HEK293T (cell line): ENCODE data around the gene KIF5A.

Source experiments
- CTCF ChIA-PET: fragments of 350-600 bp; formaldehyde crosslinking; extraction: SDS; loops from one replicate; lab custom pipeline; 2021; ENCODE audit warnings: antibody characterized with exemption, inconsistent platforms; lab: Yijun Ruan, JAX
- POLR2A ChIA-PET: fragments of 350-600 bp; formaldehyde crosslinking; extraction: SDS; loops from one replicate; lab custom pipeline; 2020; ENCODE audit warnings: antibody characterized with exemption, inconsistent platforms; lab: Yijun Ruan, JAX
- DNase-seq: peaks from one replicate; pipeline ENCODE4 v3.0.0; 2012; ENCODE audit warnings: mixed read lengths; ENCODE audit errors: extremely low spot score
- ARNT ChIP-seq: fragments of 450-650 bp; IDR thresholded peaks from 2 replicates; pipeline ENCODE4 v1.6.1; 2017; ENCODE audit warnings: mild to moderate bottlenecking
- BHLHE40 ChIP-seq: fragments of 450-650 bp; IDR thresholded peaks from 2 replicates; pipeline ENCODE4 v1.6.1; 2016; ENCODE audit warnings: mild to moderate bottlenecking, moderate library complexity, borderline replicate concordance
- CTBP1 ChIP-seq: fragments of 450-650 bp; IDR thresholded peaks from 2 replicates; pipeline ENCODE4 v1.6.1; 2016; ENCODE audit warnings: borderline replicate concordance
- ELF4 ChIP-seq: fragments of 450-650 bp; IDR thresholded peaks from 2 replicates; pipeline ENCODE4 v1.6.1; 2017; ENCODE audit warnings: antibody characterized with exemption
- FOXA1 ChIP-seq: fragments of 450-650 bp; IDR thresholded peaks from 2 replicates; pipeline ENCODE4 v1.6.1; 2016; ENCODE audit warnings: mild to moderate bottlenecking
- FOXK2 ChIP-seq: fragments of 450-650 bp; IDR thresholded peaks from 2 replicates; pipeline ENCODE4 v1.6.1; 2016; ENCODE audit warnings: mild to moderate bottlenecking
- FOXM1 ChIP-seq: fragments of 450-650 bp; IDR thresholded peaks from 2 replicates; pipeline ENCODE4 v1.6.1; 2017; ENCODE audit warnings: mild to moderate bottlenecking, borderline replicate concordance
- HDGF ChIP-seq: fragments of 450-650 bp; IDR thresholded peaks from 2 replicates; pipeline ENCODE4 v1.6.1; 2017; ENCODE audit warnings: antibody characterized with exemption, borderline replicate concordance
- L3MBTL2 ChIP-seq: fragments of 450-650 bp; conservative IDR thresholded peaks from 2 replicates; pipeline ENCODE4 v1.6.1; 2016; ENCODE audit warnings: mild to moderate bottlenecking
- LEF1 ChIP-seq: fragments of 450-650 bp; IDR thresholded peaks from 2 replicates; pipeline ENCODE4 v1.6.1; 2017; ENCODE audit warnings: mild to moderate bottlenecking, borderline replicate concordance
- NFRKB ChIP-seq: fragments of 450-650 bp; IDR thresholded peaks from 2 replicates; pipeline ENCODE4 v1.6.1; 2016; ENCODE audit warnings: mild to moderate bottlenecking, moderate library complexity
- SP1 ChIP-seq: fragments of 450-650 bp; IDR thresholded peaks from 2 replicates; pipeline ENCODE4 v1.6.1; 2017
- SUZ12 ChIP-seq: fragments of 450-650 bp; IDR thresholded peaks from 2 replicates; pipeline ENCODE4 v1.6.1; 2016; ENCODE audit warnings: mild to moderate bottlenecking
- TARDBP ChIP-seq: fragments of 450-650 bp; IDR thresholded peaks from 2 replicates; pipeline ENCODE4 v1.6.1; 2016
- ZNF384 ChIP-seq: fragments of 450-650 bp; IDR thresholded peaks from 2 replicates; pipeline ENCODE4 v1.6.1; 2016
- TF ChIP-seq, protein P1 (sequence below): fragments of 450-650 bp; IDR thresholded peaks from 2 replicates; pipeline ENCODE4 v1.6.1; 2016

The KIF5A gene

DNA sequence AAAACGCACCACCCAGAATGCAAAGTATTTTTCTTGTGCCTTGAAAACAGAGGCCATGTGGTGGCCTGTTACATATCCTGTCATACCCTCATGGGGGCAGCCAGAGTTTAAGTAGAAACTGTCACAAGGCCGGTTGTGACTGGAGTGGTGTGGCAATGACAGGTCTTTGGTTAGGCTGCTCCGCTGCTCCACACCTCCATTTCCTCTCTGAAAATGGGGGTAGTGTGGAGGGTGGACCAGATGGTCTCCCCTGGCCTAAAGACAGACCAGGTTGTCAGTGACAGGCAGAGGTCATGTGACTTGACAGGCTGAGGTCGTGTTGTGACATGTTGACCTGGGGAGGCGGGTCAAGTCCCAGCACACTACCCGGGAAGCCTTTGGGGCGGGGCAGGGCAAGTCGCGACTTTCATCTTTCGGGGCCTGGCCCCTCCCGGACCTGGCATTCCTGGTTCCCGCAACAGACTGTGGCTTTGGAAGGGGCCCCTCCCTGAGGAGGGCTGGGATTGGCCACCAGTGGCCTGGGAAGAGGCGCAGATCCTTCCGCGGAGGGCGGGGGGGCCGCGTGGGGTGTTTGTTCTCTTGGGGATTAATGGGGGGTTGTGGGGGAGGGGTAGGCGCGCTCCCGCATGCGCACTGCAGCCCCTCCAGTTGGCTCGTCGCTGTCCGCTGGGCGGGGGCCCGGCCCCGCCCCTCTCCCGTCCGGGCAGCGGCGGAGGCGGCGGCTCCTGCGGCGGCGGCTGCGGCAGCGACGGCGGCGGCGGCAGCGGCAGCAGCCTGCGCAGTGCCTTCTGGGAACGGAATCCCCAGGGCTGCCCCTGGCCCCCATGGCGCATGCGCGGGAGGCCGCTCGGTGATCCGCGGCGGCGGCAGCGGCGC, 27.6 kb upstream of the KIF5A start, which contains the start of gene MBD6:
MBD6 (plus strand) TSS at position 814 of the 876 bp plus-strand sequence. CDS start 1,480 bp downstream, outside the sequence.
- CTCF ChIA-PET: no interaction called here
- TF ChIP-seq L3MBTL2 (peak; percentile 31; the same call in 1 of the 2 replicates), FOXA1 (no peak), SP1 (no peak)
- POLR2A ChIA-PET: no interaction called here
- DNase-seq: peak; percentile 92

DNA sequence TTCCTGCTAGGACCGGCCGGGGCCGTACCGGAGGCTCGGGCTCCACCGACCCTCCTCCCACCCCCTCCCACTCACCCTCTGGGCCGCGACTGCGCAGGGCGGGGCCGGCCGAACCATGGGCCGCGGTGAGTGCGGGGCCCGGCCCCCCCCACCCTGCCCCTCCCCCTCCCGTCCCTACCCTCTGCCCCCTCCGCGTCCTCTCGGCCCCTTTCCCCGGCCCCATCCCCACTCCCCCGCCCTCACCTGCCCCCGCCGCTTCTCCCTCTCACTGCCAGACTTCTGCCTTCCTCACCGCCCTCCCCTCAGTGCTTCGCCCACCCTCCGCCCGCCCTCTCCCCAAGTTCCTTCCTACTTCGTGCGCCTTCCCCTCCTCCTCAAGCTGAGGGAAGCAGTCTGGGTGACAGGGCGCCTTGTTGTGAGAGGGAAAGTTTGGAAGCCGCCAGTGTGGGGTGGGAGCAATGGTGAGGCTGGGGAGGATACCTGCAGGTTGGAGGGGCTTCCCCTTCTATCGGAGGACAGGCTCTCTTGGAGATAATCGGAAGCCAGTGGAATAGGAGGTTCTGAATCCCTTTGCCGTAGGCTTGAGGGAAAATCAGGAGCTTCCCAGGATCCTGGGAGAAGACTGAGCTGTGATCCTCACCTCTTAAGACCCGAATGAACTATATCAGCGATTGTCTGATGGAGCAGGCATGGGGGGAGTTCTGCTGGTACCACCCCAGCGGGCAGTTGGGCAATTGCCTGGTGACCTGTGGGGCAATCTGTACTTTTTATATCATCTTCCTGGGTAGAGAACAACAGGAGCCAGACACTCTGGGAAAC, 26.7 kb upstream of the KIF5A start:
- ChIA-PET CTCF (no interaction called here), POLR2A (interaction anchor here (0.8 to 1.9 kb wide), 4 partner anchors 9 to 64 kb away, joined by 3 to 12 read pairs (median 4); no protein-coding TSS in a partner anchor)
- DNase-seq: peak; percentile 56
- TF ChIP-seq ZNF384: no peak

DNA sequence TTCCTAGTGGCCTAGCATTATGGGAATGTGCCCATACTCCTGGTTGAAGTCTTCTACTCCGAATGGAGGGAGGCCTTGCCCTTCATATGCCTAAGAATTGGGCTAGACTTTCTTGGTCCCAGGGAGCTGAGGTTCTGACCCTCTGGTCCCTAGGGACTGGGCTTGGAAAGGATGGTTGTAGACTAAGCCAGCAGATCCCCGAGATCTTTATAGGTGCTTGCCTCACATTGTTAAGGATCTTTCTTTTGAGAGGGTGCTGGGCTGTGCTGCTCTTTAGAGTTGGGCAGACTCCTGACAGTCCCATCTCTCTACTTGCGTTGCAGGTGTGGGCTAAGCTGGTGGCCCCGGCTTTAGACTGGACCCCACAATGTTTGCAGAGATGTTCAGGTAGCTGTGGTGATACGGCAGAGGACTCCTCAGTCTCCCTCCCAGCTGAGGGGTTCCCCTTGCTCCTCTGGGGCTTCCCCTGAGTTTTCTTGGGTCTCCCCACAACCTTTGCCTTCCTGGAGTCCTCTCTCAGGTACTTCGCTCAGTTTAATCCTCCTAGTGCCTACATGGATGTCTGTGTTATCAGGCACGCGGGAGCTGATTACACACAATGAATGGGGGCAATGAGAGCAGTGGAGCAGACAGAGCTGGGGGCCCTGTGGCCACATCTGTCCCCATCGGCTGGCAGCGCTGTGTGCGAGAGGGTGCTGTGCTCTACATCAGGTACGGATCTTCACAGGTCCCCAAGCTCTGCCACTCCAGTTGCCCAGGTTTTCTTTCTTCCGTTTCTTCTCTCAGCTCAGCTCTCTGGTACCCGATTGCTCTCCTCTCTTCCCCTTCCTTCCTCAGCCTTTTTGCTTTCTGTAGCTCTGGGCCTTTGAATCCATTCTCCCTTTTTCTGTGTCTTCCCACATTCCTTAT, 25.9 kb upstream of the KIF5A start:
- TF ChIP-seq NFRKB: no peak
- no peak for DNase-seq
- ChIA-PET POLR2A (interaction anchor here (0.8 to 1.9 kb wide), 7 partner anchors 9 to 65 kb away, joined by 3 to 12 read pairs (median 4); no protein-coding TSS in a partner anchor), CTCF (interaction anchor here (1.4 kb wide), 1 partner anchor 59 kb away, joined by 4 read pairs; no protein-coding TSS in a partner anchor)

DNA sequence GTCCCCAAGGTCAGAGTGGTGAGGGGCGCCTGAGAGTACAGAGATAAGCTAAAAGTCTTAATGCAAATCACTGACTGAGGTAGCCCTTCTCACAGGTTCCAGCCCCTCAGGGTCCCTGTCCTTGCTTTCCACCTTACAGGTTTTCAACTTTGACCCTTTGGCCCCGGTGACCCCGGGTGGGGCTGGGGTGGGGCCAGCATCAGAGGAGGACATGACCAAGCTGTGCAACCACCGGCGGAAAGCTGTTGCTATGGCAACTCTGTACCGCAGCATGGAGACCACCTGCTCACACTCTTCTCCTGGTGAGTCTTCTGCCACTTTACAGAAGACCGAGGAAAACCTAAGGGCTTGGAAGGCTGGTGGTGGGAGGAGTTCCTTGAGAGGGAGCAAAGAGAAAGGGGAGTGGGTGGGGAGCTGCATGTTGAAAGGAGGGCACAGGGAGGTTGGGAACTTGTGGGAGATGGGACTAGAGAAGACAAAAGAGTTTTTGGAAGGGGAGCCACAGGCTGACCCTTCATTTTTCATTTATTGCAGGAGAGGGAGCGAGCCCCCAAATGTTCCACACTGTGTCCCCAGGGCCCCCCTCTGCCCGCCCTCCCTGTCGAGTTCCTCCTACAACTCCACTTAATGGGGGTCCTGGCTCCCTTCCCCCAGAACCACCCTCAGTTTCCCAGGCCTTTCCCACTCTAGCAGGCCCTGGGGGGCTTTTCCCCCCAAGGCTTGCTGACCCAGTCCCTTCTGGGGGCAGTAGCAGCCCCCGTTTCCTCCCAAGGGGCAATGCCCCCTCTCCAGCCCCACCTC, 24.8 kb upstream of the KIF5A start:
- CTCF ChIA-PET: interaction anchor here (1.4 kb wide), 1 partner anchor 58 kb away, joined by 4 read pairs; no protein-coding TSS in a partner anchor

DNA sequence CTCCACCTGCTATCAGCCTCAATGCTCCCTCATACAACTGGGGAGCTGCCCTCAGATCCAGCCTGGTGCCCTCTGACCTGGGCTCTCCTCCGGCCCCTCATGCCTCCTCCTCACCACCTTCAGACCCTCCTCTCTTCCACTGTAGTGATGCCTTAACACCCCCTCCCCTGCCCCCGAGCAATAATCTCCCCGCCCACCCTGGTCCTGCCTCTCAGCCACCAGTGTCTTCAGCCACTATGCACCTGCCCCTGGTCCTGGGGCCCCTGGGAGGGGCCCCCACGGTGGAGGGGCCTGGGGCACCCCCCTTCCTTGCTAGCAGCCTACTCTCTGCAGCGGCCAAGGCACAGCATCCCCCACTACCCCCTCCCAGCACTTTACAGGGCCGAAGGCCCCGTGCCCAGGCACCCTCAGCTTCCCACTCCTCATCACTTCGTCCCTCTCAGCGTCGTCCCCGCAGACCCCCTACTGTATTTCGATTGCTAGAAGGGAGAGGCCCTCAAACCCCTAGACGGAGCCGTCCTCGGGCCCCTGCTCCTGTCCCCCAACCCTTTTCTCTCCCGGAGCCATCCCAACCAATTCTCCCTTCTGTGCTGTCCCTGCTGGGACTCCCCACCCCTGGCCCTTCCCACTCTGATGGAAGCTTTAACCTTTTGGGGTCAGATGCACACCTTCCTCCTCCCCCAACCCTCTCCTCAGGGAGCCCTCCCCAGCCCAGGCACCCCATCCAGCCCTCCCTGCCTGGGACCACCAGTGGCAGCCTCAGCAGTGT, 24.0 kb upstream of the KIF5A start:
- ChIA-PET POLR2A (interaction anchor here (0.6 to 1.1 kb wide), 2 partner anchors 10 to 70 kb away, joined by 3 read pairs; partner anchors contain the start of gene INHBE), CTCF (no interaction called here)
- no peak for TF ChIP-seq L3MBTL2
- no peak for TF ChIP-seq BHLHE40
- TF ChIP-seq ARNT: no peak
- TF ChIP-seq NFRKB: no peak
- no peak for TF ChIP-seq HDGF
- no peak for TF ChIP-seq TARDBP
- DNase-seq: no peak

More for the DNA sequence above, 24.8 kb upstream of the KIF5A start:
- no peak for TF ChIP-seq ZNF384
- no peak for TF ChIP-seq SUZ12
- TF ChIP-seq FOXK2: no peak
- TF ChIP-seq ARNT: no peak
- no peak for TF ChIP-seq NFRKB
- no peak for TF ChIP-seq L3MBTL2
- TF ChIP-seq CTBP1: no peak
- no peak for TF ChIP-seq FOXM1
- TF ChIP-seq, protein P1, sequence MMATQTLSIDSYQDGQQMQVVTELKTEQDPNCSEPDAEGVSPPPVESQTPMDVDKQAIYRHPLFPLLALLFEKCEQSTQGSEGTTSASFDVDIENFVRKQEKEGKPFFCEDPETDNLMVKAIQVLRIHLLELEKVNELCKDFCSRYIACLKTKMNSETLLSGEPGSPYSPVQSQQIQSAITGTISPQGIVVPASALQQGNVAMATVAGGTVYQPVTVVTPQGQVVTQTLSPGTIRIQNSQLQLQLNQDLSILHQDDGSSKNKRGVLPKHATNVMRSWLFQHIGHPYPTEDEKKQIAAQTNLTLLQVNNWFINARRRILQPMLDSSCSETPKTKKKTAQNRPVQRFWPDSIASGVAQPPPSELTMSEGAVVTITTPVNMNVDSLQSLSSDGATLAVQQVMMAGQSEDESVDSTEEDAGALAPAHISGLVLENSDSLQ: no peak
- no peak for TF ChIP-seq LEF1
- TF ChIP-seq BHLHE40: no peak
- no peak for TF ChIP-seq FOXA1
- TF ChIP-seq HDGF: no peak
- TF ChIP-seq ELF4: no peak
- no peak for TF ChIP-seq SP1
- no peak for TF ChIP-seq TARDBP
- no peak for DNase-seq
- POLR2A ChIA-PET: interaction anchor here (0.6 to 1.9 kb wide), 6 partner anchors 9 to 70 kb away, joined by 3 to 12 read pairs (median 3); partner anchors contain the start of gene INHBE
